ENCODE data around the gene CHST8. TPM values are rescaled to one million over a fixed set of nuclear protein-coding genes. Genes with fewer than 3 reads are reported as not detected.

CHST8 gene
- total RNA-seq, 1 experiment from 2014 or later, result 0.12 TPM

DNA sequence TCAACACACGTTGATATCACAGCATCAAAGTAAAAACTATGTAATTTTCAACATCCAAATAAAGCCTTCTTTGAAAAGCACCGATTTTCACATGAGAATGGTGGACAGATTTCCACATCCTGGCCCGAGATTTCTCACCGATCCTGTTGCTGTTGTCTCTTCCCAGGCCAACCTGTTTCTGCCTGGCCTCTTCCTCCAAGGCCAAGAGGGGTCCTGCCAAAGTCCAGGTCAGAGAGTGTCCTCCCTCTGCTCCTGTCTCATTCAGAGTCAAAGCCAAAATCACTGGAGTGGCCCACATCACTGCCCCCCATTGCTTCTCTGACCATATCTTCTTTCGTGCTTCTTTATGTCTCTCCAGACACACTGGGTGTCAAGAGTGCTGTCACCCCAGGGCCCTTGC lies 49.5 kb downstream of the CHST8 start:
- no peak for DNase-seq (ENCODE audit: extremely low read depth, low read depth)

GRCh38 chr19:33673258-33673875 lies 51.6 kb downstream of the CHST8 start:
- DNase-seq (ENCODE audit: extremely low read depth, low read depth), result no peak

- DNase-seq (ENCODE audit: extremely low read depth, low read depth), result no peak
Observed at GRCh38 chr19:33673996-33674625, 52.4 kb downstream of the CHST8 start.

DNA sequence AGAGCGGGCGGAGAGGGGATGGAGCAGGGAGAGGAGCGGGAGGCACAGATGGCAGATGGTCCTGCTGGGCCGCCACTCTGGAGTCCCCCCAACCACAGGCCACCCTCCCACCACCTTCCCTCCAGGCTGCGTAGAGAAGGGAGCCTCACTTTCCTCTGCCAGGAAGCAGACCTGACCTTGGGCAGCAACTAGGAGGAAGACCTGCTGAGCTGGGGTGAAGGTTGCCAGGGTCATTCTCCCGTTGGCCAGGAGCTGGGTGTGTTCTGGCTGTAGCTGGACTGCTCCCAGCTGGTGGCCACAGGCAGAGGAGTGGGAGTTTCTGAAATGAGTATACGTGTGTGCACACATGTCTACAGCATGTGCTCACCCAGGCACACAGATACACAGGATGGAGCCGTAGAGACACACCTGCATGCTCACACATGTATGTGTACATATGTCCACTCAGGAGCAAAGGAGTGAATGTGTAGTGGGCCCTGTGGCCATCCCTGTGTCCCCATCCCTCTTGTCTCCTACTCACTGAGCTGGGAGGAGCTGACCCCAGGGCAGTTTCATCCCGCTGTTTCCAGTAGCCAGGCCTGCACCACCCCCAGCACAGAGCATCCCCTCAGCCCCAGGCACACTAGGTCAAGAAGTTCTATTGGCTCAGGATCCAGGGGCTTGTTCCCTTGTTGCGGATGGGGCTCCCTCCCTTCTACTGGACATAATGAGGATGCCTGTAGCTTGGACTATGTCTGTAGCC lies 53.0 kb downstream of the CHST8 start:
- no peak for DNase-seq (ENCODE audit: extremely low read depth, low read depth)

- DNase-seq (ENCODE audit: extremely low read depth, low read depth), result no peak
Observed at GRCh38 chr19:33675501-33676124, 53.9 kb downstream of the CHST8 start.

DNA sequence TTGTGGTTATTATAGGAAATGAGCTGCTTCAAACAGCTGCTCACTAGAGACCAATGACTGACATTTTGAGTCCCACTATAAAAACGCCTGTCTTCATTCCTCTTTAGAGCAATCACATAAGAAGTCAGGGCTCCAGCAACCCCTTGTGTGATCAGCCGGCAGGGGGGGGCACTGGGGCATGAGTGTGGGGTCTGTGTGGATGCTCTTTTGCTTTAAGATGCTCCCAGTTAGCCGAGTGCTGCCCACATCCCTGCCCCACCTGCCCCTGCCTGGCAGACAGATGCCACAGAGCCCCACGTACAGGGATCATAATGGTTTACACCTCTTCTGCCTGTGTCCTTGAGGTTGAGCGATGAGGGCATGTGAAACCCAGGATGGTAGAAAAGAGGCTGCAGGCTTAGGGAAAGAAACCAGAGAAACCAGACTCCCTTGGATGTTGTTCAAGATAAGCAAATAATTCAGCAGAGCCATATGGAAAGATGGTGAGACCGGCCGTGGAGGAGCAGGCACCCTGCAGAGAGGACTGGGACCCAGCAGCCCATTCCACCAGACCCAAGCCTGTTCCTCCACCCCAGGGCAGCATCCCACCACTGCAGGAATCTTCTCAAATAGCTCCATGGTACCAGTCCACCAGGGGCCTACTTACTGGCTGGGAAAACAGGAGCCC lies 55.4 kb downstream of the CHST8 start:
- DNase-seq (ENCODE audit: extremely low read depth, low read depth), result no peak

- DNase-seq (ENCODE audit: extremely low read depth, low read depth), result no peak
Observed at GRCh38 chr19:33677745-33678426, 56.1 kb downstream of the CHST8 start.

DNA sequence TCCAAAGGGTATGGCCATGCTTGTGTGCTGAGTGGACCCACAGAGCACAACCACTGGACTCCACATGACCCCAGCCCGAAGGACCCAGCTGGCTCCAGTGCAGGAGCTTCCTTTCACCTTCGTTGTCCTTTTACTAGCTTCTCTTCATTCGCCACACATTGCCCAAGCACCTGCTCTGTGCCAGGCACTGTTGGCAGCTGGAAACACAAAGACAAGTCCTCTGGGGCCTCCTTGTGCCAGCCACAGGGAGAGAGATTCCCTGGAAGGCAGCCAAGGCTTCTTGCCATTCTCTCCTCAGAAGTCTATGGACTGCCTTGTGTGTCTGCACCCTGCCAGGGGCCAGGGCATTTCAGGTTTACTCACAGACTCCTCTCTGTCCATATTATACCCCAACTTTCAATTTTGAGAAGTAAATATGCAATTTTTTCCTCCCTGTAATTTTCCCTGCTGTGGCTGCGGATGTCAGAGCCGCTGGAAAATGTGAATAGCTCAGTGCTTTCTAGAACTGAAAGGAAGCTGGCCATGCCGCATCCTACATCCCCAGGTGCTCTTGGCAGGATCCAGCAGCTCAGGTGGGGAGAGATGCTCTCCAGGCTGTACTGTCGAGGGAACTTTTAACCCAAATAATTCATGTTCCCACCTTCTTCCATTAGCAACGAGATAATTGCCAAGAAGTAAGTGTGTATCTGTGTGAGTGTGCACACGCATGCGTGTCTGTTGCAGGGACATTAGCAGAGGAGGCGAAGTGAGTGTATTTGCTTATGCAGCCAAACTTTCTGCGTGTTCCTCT lies 57.2 kb downstream of the CHST8 start:
- no peak for DNase-seq (ENCODE audit: extremely low read depth, low read depth)

- DNase-seq (ENCODE audit: extremely low read depth, low read depth), result no peak
Observed at GRCh38 chr19:33679696-33680095, 57.9 kb downstream of the CHST8 start.

DNA sequence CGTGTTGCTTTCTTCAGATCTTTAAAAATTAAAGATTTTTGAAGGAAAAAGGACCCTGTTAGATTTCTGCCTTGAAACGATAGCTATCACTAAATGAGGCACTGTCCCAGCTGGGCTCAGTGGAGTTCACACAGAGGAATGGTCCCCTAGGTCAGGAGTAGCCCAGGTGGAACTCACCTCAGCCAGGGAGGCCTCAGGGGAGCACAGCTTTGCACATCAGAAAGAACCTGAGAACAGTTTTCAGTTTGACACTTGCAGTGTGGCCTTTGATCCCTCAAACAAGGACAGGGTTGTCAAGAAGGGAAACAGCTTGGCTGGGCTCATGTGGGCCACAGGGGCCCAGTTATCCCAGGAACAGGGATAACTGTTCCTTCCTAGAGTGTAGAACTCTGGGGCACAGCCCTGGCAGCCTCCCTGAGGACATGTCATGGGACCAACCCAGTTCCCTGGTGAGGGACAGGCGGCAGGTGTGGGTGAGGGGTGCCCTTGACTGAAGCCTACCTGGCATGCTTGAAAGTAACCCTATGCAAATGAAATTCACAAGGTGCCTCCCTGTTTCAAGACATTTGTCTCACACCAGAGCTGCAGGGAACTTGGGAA lies 59.4 kb downstream of the CHST8 start:
- DNase-seq (ENCODE audit: extremely low read depth, low read depth), result no peak

DNA sequence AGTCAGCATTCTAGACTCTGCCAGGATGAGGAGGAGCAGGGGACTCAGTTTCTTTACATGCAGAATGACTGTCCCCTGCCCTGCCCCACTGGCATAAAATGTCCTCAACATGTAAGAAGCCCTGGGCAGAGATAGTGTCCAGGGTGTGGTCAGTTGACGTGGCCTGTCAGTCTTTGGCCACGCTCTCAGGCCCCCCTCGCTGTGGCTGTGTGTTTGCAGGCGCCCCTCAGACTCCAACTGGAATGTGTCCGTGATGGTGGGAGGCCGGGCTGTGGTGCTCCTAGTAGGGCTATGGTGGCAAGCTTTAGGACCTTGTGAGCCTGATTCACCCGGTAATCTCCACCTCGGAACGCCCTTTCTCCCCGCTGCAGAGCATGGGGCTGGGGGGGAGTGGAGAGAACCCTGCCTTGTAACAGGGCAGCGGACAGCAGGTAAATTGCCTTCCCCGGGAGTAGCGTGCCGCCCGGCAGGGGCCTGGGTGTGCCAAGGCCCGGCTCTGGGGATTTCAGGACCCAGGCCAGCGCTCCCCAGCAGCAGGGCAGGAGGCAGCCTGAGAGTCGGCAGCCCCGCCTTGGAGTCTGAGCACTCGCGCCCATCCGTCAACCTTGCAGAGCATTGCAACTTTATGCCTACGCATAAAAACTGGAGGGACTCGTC lies 62.3 kb downstream of the CHST8 start:
- peak; percentile 9 for DNase-seq (ENCODE audit: extremely low read depth, low read depth)

GRCh38 chr19:33684538-33685232 lies 62.9 kb downstream of the CHST8 start:
- DNase-seq (ENCODE audit: extremely low read depth, low read depth), result no peak

GRCh38 chr19:33685541-33685940 lies 63.8 kb downstream of the CHST8 start:
- DNase-seq (ENCODE audit: extremely low read depth, low read depth), result no peak

DNA sequence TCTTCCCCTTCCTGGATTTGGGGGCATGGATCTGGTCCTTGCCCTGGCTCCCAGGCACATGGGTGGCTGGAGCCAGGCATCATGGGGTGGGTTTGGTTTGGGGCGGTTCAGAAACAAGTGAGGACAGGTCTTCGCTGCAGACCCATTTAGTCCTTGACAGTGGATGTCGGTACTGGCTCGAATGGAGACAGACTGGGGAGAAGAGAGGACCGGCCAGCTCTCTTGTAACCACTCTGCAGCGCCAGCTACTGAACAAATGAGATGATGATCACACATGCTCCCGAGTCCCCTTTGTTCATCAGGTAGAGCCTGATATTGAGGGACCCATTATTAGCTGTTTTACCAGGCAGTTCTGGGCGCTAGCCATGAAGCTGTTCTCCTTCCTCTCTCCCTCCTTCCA lies 64.5 kb downstream of the CHST8 start:
- DNase-seq (ENCODE audit: extremely low read depth, low read depth), result no peak

GRCh38 chr19:33686687-33687480 lies 65.1 kb downstream of the CHST8 start:
- DNase-seq (ENCODE audit: extremely low read depth, low read depth), result no peak

GRCh38 chr19:33687481-33688170 lies 65.9 kb downstream of the CHST8 start:
- DNase-seq (ENCODE audit: extremely low read depth, low read depth), result no peak
